AG09319 (cell line): ENCODE data around the gene PIP5K1C.

ENCODE experiments used
- DNase-seq: peaks from one replicate; pipeline ENCODE4 v3.0.0-alpha.2; 2010; ENCODE audit warnings: low read depth; ENCODE audit errors: extremely low read depth
- TF ChIP-seq, protein P1 (sequence below): IDR thresholded peaks from 2 replicates; pipeline ENCODE4 v1.5.1; 2011; ENCODE audit warnings: low read depth, mild to moderate bottlenecking, inconsistent platforms, low read length, moderate library complexity

Gene PIP5K1C

DNA sequence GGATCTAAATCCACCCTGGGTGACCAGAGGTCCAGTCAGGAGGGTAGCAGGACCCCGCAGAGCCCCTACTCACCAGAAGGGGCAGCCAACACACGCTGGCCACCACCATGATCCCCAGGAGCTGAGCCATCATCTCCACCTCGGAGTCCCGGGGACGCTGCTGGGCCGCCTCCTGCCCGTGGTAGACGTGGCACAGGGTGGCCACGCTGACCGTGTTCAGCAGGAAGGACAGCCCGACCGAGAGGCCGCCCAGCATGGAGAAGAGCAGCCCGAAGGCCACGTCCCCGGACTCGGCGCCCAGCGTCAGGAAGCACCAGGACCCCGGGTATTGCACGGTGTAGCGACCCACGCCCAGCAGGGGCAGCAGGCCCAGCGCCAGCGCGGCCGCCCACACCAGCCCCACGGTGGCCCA lies 100.5 kb downstream of the PIP5K1C start:
- DNase-seq: no peak
- TF ChIP-seq, protein P1, sequence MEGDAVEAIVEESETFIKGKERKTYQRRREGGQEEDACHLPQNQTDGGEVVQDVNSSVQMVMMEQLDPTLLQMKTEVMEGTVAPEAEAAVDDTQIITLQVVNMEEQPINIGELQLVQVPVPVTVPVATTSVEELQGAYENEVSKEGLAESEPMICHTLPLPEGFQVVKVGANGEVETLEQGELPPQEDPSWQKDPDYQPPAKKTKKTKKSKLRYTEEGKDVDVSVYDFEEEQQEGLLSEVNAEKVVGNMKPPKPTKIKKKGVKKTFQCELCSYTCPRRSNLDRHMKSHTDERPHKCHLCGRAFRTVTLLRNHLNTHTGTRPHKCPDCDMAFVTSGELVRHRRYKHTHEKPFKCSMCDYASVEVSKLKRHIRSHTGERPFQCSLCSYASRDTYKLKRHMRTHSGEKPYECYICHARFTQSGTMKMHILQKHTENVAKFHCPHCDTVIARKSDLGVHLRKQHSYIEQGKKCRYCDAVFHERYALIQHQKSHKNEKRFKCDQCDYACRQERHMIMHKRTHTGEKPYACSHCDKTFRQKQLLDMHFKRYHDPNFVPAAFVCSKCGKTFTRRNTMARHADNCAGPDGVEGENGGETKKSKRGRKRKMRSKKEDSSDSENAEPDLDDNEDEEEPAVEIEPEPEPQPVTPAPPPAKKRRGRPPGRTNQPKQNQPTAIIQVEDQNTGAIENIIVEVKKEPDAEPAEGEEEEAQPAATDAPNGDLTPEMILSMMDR: no peak; the same call in 1 of the 2 replicates

DNA sequence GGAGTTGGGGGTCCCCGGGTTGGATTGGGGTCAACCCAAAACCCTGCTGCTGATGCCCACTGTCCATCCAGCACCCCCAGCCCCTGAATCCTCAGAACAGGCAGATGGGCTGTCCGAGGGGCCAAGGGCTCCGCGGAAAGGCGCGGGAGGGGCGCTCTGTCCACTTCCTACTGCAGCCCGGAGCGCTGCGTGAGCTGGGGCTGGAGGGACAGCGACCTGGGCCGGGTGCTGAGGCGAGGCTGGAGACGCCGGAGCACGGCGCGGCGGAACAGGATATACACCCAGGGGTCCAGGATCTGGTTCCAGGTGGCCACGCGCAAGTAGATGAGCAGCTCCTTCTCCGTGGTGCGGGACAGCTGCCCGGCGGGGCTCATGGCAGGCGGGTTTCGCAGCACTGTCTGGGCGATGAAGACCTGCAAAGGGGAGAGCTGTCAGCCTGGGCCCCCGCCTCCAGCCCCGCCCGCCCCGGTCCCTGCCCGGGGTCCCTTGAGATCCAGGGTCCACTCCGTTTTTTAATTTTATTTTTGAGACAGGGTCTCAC lies 104.7 kb downstream of the PIP5K1C start:
- no peak for DNase-seq
- TF ChIP-seq, protein P1: no peak

DNA sequence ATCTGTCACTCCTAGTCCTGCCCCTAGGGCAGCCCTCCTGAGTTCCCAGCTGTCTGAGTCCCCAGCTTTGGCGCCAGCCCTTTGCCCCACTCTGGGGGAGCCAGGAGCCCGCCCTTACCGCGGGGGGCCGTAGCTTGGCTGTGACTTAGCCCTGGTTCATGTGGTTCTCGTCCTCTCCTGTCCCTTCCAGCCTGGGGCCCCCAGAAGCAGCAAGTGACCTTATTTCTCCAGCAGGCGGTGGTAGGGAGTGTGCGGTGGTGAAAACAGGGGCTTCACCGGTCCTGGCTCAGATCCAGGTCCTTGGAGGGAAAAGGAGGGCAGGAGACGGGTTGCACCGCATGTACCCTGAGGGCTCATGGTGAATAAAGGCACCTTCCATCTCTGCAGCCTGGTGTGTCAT lies 107.1 kb downstream of the PIP5K1C start:
- DNase-seq: no peak
- TF ChIP-seq, protein P1: no peak

DNA sequence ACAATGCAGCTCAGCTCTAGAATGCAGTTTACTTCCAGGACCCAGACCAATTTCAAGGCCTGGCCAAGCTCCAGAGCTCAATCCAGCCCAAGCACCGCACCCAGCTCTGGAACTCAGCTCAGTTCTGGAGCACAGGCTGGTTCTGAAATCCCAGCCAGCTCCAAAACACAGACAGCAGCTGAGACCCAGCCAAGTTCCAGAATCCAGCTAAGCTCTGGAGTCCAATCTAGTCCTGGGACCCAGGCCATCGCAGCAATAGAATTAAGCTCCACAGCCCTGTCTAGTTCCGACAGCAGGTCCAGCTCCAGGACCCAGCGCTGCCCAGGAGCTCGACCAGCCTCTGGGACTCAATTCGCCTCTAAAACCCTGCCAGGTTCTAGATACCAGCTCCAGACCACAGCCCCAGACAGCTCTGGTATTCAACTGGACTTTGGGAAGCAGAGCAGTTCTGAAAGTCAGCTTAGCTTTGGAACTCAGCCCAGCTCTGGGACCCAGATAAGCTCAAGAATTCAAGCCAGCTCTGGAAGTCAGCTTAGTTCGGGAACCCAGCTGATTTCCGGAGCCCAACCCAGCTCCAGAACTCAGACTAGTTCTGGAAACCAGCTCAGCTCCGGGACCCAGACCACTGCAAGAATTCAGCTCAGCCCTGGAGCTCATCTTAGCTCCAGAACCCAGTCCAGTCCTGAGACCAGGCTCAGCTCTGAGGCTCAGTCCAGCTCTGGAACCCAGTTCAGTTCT lies 108.2 kb downstream of the PIP5K1C start:
- DNase-seq: no peak
- TF ChIP-seq, protein P1: no peak

DNA sequence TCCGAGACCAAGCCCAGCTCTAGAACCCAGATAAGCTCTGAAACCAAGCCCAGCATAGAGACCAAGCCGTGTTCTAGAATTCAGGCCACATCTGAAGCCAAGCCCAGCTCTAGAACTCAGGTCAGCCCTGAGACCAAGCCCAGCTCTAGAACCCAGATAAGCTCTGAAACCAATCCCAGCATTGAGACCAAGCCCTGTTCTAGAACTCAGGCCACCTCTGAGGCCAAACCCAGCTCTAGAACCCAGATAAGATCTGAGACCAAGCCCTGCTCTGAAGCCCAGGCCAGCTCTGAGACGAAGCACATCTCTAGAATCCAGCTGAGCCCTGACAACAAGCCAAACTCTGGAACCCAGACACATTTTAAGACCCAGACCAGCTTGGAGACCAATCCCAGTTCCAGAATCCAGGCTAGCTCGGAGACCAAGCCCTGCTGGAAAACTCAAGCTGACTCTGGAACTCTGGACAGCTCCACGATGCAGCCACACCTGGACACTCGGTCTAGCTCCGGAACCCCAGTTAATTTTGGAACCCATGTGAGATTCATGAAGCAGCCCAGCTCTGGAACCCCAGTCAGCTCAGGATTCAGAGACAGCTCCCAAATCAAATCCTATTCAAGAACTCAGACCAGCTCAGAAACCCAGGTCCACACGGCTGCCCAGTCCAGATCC lies 109.1 kb downstream of the PIP5K1C start:
- TF ChIP-seq, protein P1: no peak
- no peak for DNase-seq

DNA sequence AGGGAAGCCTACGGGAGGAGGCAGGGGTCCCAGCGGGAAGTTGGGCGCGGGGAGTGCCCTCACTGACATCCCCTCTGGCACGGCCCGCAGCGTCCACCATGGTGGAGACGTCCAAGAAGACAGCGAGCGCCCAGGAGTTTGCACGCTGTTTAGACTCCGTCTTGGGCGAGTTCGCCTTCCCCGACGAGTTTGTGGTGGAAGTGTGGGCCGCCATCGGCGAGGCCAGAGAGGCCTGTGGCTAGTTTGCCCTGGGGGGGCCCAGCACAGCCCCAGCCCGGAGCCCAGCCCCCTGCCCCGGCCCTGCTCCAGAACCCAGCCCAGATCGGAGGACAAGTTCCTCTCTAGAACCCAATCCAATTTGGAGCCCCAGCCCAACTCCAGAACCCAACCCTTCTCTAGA lies 110.3 kb downstream of the PIP5K1C start:
- DNase-seq: no peak
- TF ChIP-seq, protein P1: no peak

DNA sequence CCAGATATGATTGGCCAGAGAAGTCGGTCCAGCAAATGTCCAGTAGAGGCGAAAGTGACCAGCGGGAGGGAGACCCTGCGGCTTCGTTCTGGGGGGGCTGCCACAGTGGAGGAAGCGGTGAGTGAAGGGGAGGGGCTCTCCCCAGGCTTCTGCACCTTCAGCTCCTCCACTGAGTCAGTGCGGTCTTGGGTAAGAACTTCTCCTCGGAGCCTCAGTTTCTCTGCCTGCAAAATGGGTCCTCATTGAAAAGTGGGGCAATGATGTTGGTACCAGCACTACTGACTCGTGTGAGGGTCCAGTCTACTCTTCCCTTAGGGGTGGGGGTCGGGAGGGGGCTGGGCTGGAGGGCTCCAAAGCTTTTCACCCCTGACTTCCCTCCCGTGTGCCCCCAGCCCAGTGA lies 110.8 kb downstream of the PIP5K1C start:
- no peak for DNase-seq
- TF ChIP-seq, protein P1: no peak
